Left ventricle myocardium superior (tissue), 1 donor: Measurements from ENCODE around the gene PROX1. TPM values are rescaled to one million over a fixed set of nuclear protein-coding genes. Genes with fewer than 3 reads are reported as not detected.
"Not testable (repeated sequence)": the region's sequence is repeated elsewhere in the genome, so short reads cannot be mapped to it uniquely, and the experiment has no call there.

Source experiments
- ATAC-seq: fragments of 200-7000 bp; cut with Tn5 transposase; one replicate; pipeline ENCODE4 v1.9.1; 2020; ENCODE audit warnings: mild to moderate bottlenecking, moderate library complexity
- DNase-seq: peaks from one replicate; pipeline ENCODE4 v3.0.0-alpha.2; 2020
- intact Hi-C: fragments of 100-400 bp; cut with micrococcal nuclease; formaldehyde crosslinking; loops from one replicate; pipeline ENCODE4 v1.11.0; 2022
- total RNA-seq: library from RNA; stranded (reverse); fragmentation: NEBNext Ultra II Directional; extraction: Animal tissue kit (Norgen Biotek cat#: 25700); gene quantifications from one replicate; pipeline ENCODE4 v1.2.1, GENCODE V29; 2021
- donor health status: DM: no; HTN: yes; CAD: no; lungs with severe emphysema.

Gene PROX1
- total RNA-seq, 1 donor from 2014 or later: 95.0 TPM

DNA sequence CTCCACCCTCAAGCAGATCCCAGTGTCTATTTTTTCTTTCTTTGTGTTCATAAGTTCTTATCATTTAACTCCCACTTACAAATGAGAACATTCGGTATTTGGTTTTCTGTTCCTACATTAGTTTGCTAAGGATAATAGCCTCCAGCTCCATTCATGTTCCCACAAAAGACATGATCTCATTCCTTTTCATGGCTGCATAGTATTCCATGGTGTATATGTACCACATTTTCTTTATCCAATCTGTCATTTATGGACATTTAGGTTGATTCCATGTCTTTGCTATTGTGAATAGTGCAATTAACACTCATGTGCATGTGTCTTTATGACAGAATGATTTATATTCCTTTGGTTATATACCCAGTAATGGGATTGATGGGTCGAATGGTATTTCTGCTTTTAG lies 101.2 kb downstream of the PROX1 start:
- intact Hi-C loops, DNase-seq, ATAC-seq: not testable (repeated sequence)
